Right renal pelvis (tissue), 4 donors: ENCODE measurements around the gene MRPS25. TPM values are rescaled to one million over a fixed set of nuclear protein-coding genes. Genes with fewer than 3 reads are reported as not detected.
"Not testable (repeated sequence)": the region's sequence is repeated elsewhere in the genome, so short reads cannot be mapped to it uniquely, and the experiment has no call there.

Experiments used
- DNase-seq, 4 donors: peaks; one replicate each; pipeline ENCODE4 v3.0.0-alpha.2; 2013; ENCODE audit warnings: low read depth in 4 of 4, low spot score in 3 of 4, missing footprints in 1 of 4
- polyA plus RNA-seq, 4 donors: library from polyadenylated mRNA; unstranded; fragments of 120-200 nt; gene quantifications; one replicate each; pipeline ENCODE4 v1.2.1, GENCODE V29; 2013; ENCODE audit not compliant: insufficient read length in 4 of 4

Gene MRPS25
- polyA plus RNA-seq, 4 donors: 61.8 to 73.9 (median 62.5) TPM

DNA sequence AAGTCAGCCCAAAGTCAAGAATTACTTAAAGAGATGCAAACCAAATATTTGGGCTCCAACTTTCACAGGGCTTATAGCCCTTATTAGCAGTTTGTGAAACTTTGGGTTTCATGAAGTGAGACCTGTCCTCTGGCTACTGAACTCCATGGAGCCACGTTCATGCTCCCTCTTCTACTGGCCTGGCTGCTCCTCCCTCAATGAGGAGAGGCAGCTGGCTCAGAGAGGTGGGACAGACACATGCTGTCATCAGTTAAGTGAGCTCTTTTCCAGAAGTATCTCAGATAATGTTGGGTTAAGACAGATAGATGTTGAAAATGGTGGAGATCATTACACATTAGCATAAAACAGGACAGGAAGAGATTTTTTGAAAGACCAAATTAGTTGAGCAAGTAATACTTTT is 19.4 kb downstream of the MRPS25 start:
- no peak for DNase-seq

DNA sequence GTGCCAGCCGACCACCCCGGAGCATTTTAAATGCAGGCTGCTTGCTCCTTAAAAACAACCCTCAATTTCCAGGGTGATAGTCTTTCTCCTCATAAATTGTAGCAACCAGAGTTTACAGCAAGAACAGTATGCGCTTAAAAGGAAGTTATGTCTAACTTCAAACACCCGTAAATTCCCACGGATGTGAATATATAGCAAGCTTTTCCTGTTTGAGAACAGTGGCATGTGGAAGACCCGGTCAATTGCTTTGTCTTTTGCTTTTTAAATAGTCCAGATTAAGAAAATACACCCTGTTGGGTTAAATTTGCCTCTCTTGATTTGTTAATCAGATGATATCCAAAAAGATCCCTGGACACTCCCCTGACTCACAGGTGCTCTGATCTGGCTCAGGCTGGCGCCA is 20.8 kb downstream of the MRPS25 start:
- DNase-seq: no peak

- no peak for DNase-seq
These were observed 21.5 kb downstream of the MRPS25 start for GRCh38 chr3:15043408-15044171.

DNA sequence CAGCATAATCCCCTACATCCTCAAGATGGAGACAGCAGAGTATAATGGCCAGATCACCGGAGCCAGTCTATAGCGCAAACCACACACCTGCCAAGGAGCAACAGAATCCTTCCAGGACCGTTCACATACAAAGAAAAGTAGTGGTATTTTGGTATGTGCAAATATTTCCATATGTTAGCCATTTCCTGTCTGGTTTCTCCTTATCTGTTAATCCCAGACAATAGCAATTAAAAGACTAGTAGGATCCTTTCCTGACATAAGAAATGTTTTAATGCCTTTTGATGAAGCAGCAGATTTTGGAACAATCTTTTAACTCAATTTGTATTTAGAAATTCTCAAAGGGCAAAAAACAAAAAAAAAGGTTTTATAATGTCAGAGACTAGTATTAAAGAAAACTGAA is 22.2 kb downstream of the MRPS25 start:
- DNase-seq: no peak

DNA sequence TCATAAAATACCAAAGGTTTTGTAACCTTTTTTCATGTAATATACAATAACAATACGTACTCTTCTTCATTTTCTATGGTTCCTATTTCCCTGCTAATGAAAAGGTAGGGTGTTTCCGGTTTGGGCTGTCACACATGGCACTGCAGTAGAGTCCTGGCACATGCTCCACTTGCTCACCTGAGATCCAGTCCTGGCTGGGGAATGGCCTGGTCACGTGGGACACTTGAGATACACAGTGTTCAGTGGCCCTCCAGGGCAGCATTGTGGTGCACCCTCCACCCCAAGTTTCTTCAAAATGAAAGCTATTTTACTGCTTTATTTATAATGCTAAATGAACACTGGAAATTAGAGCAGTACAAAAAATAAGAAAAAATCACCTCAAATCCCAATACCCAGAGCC is 23.2 kb downstream of the MRPS25 start:
- DNase-seq: no peak

- DNase-seq: no peak
These were observed 24.3 kb downstream of the MRPS25 start for GRCh38 chr3:15040844-15041243.

GRCh38 chr3:15038306-15038705 is 26.8 kb downstream of the MRPS25 start:
- DNase-seq: no peak

DNA sequence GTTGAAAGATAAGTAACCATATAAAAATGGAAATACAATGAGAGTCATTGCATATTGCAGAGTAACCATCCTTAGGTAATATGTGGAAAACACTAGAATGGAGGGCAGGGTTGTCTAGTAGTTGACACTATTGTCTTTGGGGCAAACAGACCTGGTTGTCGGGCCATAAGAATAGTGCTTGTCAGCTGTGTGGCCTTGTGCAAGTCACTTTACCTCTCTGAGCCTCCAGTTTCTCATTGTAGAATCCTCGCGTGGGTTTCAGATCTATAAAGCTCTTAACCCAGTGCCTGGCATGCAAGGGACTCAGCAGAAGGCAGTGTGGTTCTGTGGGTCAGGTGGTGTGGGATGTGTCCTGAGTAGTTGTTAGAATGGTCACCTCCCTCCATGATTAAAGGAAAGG is 32.0 kb downstream of the MRPS25 start:
- no peak for DNase-seq

DNA sequence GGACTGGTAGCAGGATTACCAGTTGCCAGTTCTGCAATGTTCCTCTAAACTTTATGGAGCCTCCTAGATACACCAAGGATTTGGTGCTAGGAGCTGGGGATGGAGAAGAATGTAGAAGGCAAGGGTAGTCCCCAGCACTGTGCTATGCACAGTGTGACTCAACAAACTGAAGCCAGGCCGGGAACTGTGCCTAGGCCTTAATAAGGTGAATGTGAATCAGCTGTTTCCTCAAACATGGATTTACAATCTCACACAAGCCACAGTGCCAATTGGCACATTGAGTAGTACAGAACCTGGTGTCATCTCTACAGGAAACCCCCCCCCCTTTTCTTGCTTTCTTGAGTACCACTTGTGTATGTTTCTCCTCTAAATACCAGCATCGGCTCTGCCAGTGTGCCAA is 32.5 kb downstream of the MRPS25 start:
- no peak for DNase-seq

DNA sequence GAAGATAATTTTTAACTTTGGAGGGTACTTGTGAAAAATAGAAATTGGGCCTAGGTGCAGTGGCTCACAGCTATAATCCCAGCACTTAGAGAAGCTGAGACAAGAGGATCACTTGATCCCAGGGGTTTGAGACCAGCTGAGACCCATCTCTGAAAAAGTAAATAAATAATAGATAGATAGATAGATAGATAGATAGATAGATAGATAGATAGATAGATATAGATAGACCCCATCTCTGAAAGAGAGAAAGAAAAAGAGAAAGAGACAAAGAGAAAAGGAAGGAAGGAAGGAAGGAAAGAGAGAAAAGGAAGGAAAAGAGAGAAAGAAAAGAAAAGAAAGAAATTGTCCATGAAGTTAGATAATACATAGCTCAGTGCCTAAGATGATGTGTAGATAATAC is 35.5 kb downstream of the MRPS25 start:
- DNase-seq: no peak

DNA sequence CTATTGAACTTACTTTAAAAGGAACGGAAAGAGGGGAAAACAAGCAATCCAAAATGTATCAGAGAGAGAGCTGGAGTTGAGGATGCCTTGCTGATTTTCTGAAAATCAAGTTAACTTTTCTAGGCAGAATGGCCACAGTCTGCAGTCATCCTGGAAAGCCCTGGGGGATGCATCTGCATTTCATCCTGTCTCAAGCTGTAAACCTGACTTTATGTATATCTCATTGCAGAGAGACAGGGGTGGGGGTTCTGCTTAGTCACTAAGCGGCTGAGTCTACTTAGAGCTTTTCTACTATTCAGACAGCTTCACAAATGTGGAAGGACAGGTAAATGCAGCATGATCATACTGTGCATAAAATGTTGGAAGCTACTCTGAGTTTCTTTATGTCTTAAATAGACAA is 41.4 kb downstream of the MRPS25 start:
- DNase-seq: no peak

- no peak for DNase-seq
These were observed 41.9 kb downstream of the MRPS25 start for GRCh38 chr3:15023249-15023648.

GRCh38 chr3:15017191-15017590 is 47.9 kb downstream of the MRPS25 start:
- DNase-seq: no peak

DNA sequence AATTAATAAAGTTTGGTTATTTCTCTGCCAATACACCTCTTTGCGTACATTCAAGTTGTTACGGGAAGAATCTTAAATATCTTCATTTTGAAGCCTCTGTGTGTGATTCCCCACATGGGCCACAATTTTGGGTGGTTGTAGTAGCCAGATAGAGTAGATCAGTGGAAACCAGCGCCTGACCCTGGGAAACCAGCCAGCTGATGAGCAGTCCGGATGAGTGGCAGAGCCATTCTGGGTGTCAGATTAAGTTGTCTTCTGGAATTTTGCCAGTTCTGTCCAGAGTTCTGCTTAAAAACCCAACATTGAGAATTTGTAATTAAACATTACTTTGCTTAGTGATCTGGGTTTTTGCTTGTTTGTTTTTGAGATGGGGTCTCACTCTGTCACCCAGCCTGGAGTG is 49.7 kb downstream of the MRPS25 start:
- no peak for DNase-seq

GRCh38 chr3:15014606-15015328 is 50.3 kb downstream of the MRPS25 start:
- DNase-seq: no peak

GRCh38 chr3:15011174-15011573 is 53.9 kb downstream of the MRPS25 start:
- DNase-seq: no peak

DNA sequence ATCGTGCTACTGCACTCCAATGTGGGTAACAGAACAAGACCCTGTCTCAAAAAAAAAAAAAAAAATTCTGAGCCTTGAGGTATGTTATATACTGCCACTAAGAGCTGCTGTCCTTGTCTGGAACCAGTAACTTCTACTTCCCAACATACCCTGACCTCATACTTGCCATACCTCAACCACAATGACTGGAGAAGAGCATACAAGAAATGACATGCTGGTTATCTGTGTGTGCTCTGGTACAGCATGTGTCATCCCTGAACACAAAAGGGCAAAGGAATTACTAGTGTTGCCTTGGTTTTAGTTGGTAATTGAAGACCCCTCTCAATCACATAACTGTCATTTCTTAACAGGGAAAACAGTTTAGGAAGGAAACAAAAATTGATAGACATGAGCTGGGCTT is 54.5 kb downstream of the MRPS25 start:
- no peak for DNase-seq

GRCh38 chr3:15009167-15009566 is 55.9 kb downstream of the MRPS25 start:
- DNase-seq: no peak

- DNase-seq: no peak
These were observed 57.4 kb downstream of the MRPS25 start for GRCh38 chr3:15007681-15008141.

- DNase-seq: not testable (repeated sequence)
These were observed 65.9 kb downstream of the MRPS25 start for GRCh38 chr3:14999182-14999581.
